Stimulated activated CD8-positive, alpha-beta memory T cell treated with anti-CD3 and anti-CD28 coated beads, Interleukin-4, amount 100 ng/mL, for 1 hour (primary cell): ENCODE results near the gene MYPOP.

Experiments used
- DNase-seq, 2 donors: peaks; one replicate each; pipeline ENCODE4 v3.0.0-alpha.2; 2020; ENCODE audit warnings: low read depth in 2 of 2, low spot score in 1 of 2

Gene MYPOP

GRCh38 chr19:45901912-45902650 is at the start of gene MYPOP:
Gene MYPOP (minus strand): TSS chr19:45902613. CDS start chr19:45901773, 840 bp downstream.
- DNase-seq = no peak

- no peak for DNase-seq
Measured at GRCh38 chr19:45947926-45948325, 45.5 kb upstream of the MYPOP start.

- no peak for DNase-seq
Measured at GRCh38 chr19:45940515-45940805, 38.0 kb upstream of the MYPOP start.

- DNase-seq = no peak
Measured at GRCh38 chr19:45939792-45940514, 37.5 kb upstream of the MYPOP start.

- DNase-seq = no peak
Measured at GRCh38 chr19:45938733-45939319, 36.4 kb upstream of the MYPOP start.

GRCh38 chr19:45935267-45935666 is 32.9 kb upstream of the MYPOP start:
- no peak for DNase-seq

GRCh38 chr19:45934551-45935230 is 32.3 kb upstream of the MYPOP start:
- no peak for DNase-seq

- no peak for DNase-seq
Measured at GRCh38 chr19:45933759-45934158, 31.3 kb upstream of the MYPOP start.

- DNase-seq = no peak
Measured at GRCh38 chr19:45931055-45931454, 28.6 kb upstream of the MYPOP start.

GRCh38 chr19:45929247-45929646 is 26.8 kb upstream of the MYPOP start:
- DNase-seq = no peak

GRCh38 chr19:45927565-45928261 is 25.3 kb upstream of the MYPOP start:
- DNase-seq = peak; percentile 54 to 78

GRCh38 chr19:45924891-45925447 is 22.6 kb upstream of the MYPOP start:
- DNase-seq = no peak

- DNase-seq = no peak
Measured at GRCh38 chr19:45922281-45922680, 19.9 kb upstream of the MYPOP start.

- no peak for DNase-seq
Measured at GRCh38 chr19:45920458-45920857, 18.0 kb upstream of the MYPOP start.

GRCh38 chr19:45919678-45920077 is 17.3 kb upstream of the MYPOP start:
- no peak for DNase-seq

GRCh38 chr19:45918721-45919120 is 16.3 kb upstream of the MYPOP start:
- no peak for DNase-seq

- DNase-seq = no peak
Measured at GRCh38 chr19:45917421-45918091, 15.1 kb upstream of the MYPOP start.

- DNase-seq = no peak
Measured at GRCh38 chr19:45913874-45914830, 11.7 kb upstream of the MYPOP start, which contains the start of gene NANOS2. Gene NANOS2 (minus strand): TSS chr19:45914778. CDS start chr19:45914693, 85 bp downstream.

GRCh38 chr19:45911291-45911690 is 8.9 kb upstream of the MYPOP start:
- no peak for DNase-seq
